Hematopoietic multipotent progenitor cell treated with erythropoietin and hydrocortisone succinate and interleukin-3 and kit ligand, for 15 days (in vitro differentiated cells): ENCODE data around the gene NLGN1.
"Not testable (repeated sequence)": the region's sequence is repeated elsewhere in the genome, so short reads cannot be mapped to it uniquely, and the experiment has no call there.

Experiments
- DNase-seq: peaks from one replicate; pipeline ENCODE4 v3.0.0-alpha.2; 2015; ENCODE audit warnings: low spot score

Gene NLGN1

GRCh38 chr3:173556546-173556945, 159.0 kb downstream of the NLGN1 start:
- DNase-seq, result no peak

GRCh38 chr3:173567997-173568396, 170.5 kb downstream of the NLGN1 start:
- DNase-seq, result no peak

GRCh38 chr3:173568623-173569022, 171.1 kb downstream of the NLGN1 start:
- no peak for DNase-seq

GRCh38 chr3:173583496-173583895, 186.0 kb downstream of the NLGN1 start:
- DNase-seq, result no peak

- DNase-seq, result no peak
Measured at GRCh38 chr3:173584093-173584837, 186.7 kb downstream of the NLGN1 start.

- no peak for DNase-seq
Measured at GRCh38 chr3:173584838-173585831, 187.6 kb downstream of the NLGN1 start.

- DNase-seq, result no peak
Measured at GRCh38 chr3:173586166-173586565, 188.6 kb downstream of the NLGN1 start.

- DNase-seq, result no peak
Measured at GRCh38 chr3:173587055-173587454, 189.5 kb downstream of the NLGN1 start.

GRCh38 chr3:173588556-173588955, 191.0 kb downstream of the NLGN1 start:
- DNase-seq, result no peak

- DNase-seq, result no peak
Measured at GRCh38 chr3:173589116-173589515, 191.6 kb downstream of the NLGN1 start.

- no peak for DNase-seq
Measured at GRCh38 chr3:173591401-173591800, 193.9 kb downstream of the NLGN1 start.

GRCh38 chr3:173594881-173595280, 197.3 kb downstream of the NLGN1 start:
- DNase-seq, result not testable (repeated sequence)

- DNase-seq, result no peak
Measured at GRCh38 chr3:173599673-173600072, 202.1 kb downstream of the NLGN1 start.

- no peak for DNase-seq
Measured at GRCh38 chr3:173614522-173614921, 217.0 kb downstream of the NLGN1 start.

- DNase-seq, result no peak
Measured at GRCh38 chr3:173615661-173616060, 218.1 kb downstream of the NLGN1 start.

GRCh38 chr3:173617490-173617889, 219.9 kb downstream of the NLGN1 start:
- no peak for DNase-seq

GRCh38 chr3:173618148-173618547, 220.6 kb downstream of the NLGN1 start:
- DNase-seq, result no peak

- no peak for DNase-seq
Measured at GRCh38 chr3:173618703-173619102, 221.2 kb downstream of the NLGN1 start.

GRCh38 chr3:173622166-173622565, 224.6 kb downstream of the NLGN1 start:
- no peak for DNase-seq

GRCh38 chr3:173624086-173624485, 226.5 kb downstream of the NLGN1 start:
- DNase-seq, result no peak

- DNase-seq, result no peak
Measured at GRCh38 chr3:173630849-173631248, 233.3 kb downstream of the NLGN1 start.

GRCh38 chr3:173632945-173633344, 235.4 kb downstream of the NLGN1 start:
- no peak for DNase-seq

GRCh38 chr3:173635826-173636225, 238.3 kb downstream of the NLGN1 start:
- no peak for DNase-seq
